GM23338 (cell line): Measurements from ENCODE around the gene CERS1. TPM values are rescaled to one million over a fixed set of nuclear protein-coding genes. Genes with fewer than 3 reads are reported as not detected.

Source experiments
- ATAC-seq: fragments of 200-7000 bp; cut with Tn5 transposase; 3 replicates; pipeline ENCODE4 v1.9.1; 2020
- DNase-seq: peaks from one replicate; pipeline ENCODE4 v3.0.0-alpha.2; 2015; ENCODE audit warnings: low spot score
- H2AFZ ChIP-seq: fragments of 200-600 bp; sonication (generic); 2 replicates; pipeline ENCODE4 v1.8.0; 2016; ENCODE audit warnings: antibody characterized with exemption, mild to moderate bottlenecking, moderate library complexity
- H3F3A ChIP-seq: fragments of 200-600 bp; sonication (generic); replicated peaks from 2 replicates; pipeline ENCODE4 v1.8.0; 2017; ENCODE audit warnings: antibody characterized with exemption, mixed run types, low read depth
- H3K27ac ChIP-seq: fragments of 200-600 bp; sonication (generic); 2 replicates; pipeline ENCODE4 v1.6.1; 2016; ENCODE audit warnings: low read depth
- H3K27me3 ChIP-seq: fragments of 200-600 bp; sonication (generic); 2 replicates; pipeline ENCODE4 v1.8.0; 2016; ENCODE audit warnings: mild to moderate bottlenecking, mixed run types, moderate library complexity; ENCODE audit not compliant: insufficient read depth
- H3K36me3 ChIP-seq: fragments of 200-600 bp; sonication (generic); 2 replicates; pipeline ENCODE4 v1.8.0; 2016; ENCODE audit warnings: mild to moderate bottlenecking; ENCODE audit not compliant: insufficient read depth
- H3K4me1 ChIP-seq: fragments of 200-600 bp; sonication (generic); 2 replicates; pipeline ENCODE4 v1.8.0; 2016; ENCODE audit warnings: mild to moderate bottlenecking, moderate library complexity; ENCODE audit not compliant: insufficient read depth
- H3K4me2 ChIP-seq: fragments of 200-600 bp; sonication (generic); 2 replicates; pipeline ENCODE4 v1.7.1; 2017; ENCODE audit warnings: mixed run types
- H3K4me3 ChIP-seq: fragments of 200-600 bp; sonication (generic); 2 replicates; pipeline ENCODE4 v1.6.1; 2016; ENCODE audit warnings: mixed run types
- H3K79me2 ChIP-seq: fragments of 200-600 bp; sonication (generic); replicated peaks from 2 replicates; pipeline ENCODE4 v1.8.0; 2017; ENCODE audit warnings: mild to moderate bottlenecking; ENCODE audit not compliant: insufficient read depth
- H3K9me2 ChIP-seq: fragments of 200-600 bp; sonication (generic); 2 replicates; pipeline ENCODE4 v1.8.0; 2017; ENCODE audit not compliant: insufficient read depth
- H4K20me1 ChIP-seq: fragments of 200-600 bp; sonication (generic); replicated peaks from 2 replicates; pipeline ENCODE4 v1.8.0; 2017; ENCODE audit warnings: mild to moderate bottlenecking; ENCODE audit not compliant: insufficient read depth
- H3K27ac Mint-ChIP-seq: 2 replicates; pipeline ENCODE4 v1.8.0; 2020; ENCODE audit warnings: inconsistent platforms, mild to moderate bottlenecking, moderate library complexity, mixed read lengths
- H3K27me3 Mint-ChIP-seq: 3 replicates; pipeline ENCODE4 v1.8.0; 2022; ENCODE audit warnings: low read depth, mild to moderate bottlenecking, moderate library complexity, mixed read lengths, inconsistent platforms; ENCODE audit not compliant: insufficient read depth, poor library complexity
- H3K36me3 Mint-ChIP-seq: 3 replicates; pipeline ENCODE4 v1.8.0; 2021; ENCODE audit warnings: low read depth, mild to moderate bottlenecking, inconsistent platforms, moderate library complexity, mixed read lengths
- H3K4me1 Mint-ChIP-seq: 3 replicates; pipeline ENCODE4 v1.8.0; 2020; ENCODE audit warnings: mild to moderate bottlenecking, inconsistent platforms, mixed read lengths
- H3K4me3 Mint-ChIP-seq: 3 replicates; pipeline ENCODE4 v1.8.0; 2021; ENCODE audit warnings: moderate library complexity, mild to moderate bottlenecking, inconsistent platforms, mixed read lengths
- H3K9me3 Mint-ChIP-seq: 3 replicates; pipeline ENCODE4 v1.8.0; 2020; ENCODE audit warnings: moderate library complexity, mild to moderate bottlenecking, inconsistent platforms, mixed read lengths
- CREB1 ChIP-seq: fragments of 250-450 bp; sonication (Bioruptor Pico); IDR thresholded peaks from 2 replicates; pipeline ENCODE4 v1.5.0; 2020; ENCODE audit warnings: low read depth, mild to moderate bottlenecking, moderate library complexity
- CTCF ChIP-seq, 2 experiments: fragments of 200-600 bp in 1 of 2; sonication (generic) in 1 of 2; conservative IDR thresholded peaks; 2 replicates each; pipeline versions ENCODE4 v1.5.1 to v1.6.1; 2016 to 2017; ENCODE audit warnings: antibody characterized with exemption in 2 of 2, low read depth in 2 of 2, mild to moderate bottlenecking in 2 of 2, moderate library complexity in 1 of 2
- EZH2 ChIP-seq: fragments of 200-600 bp; sonication (generic); IDR thresholded peaks from one replicate; pipeline ENCODE4 v1.8.0; 2017; ENCODE audit warnings: antibody characterized with exemption, mild to moderate bottlenecking, low read depth; ENCODE audit not compliant: unreplicated experiment
- EZH2phosphoT487 ChIP-seq: fragments of 200-600 bp; sonication (generic); IDR thresholded peaks from one replicate; pipeline ENCODE4 v1.8.1; 2018; ENCODE audit warnings: antibody characterized with exemption; ENCODE audit not compliant: unreplicated experiment
- JUNB ChIP-seq: IDR thresholded peaks from one replicate; pipeline ENCODE4 v1.6.1; 2016; ENCODE audit warnings: antibody characterized with exemption; ENCODE audit not compliant: unreplicated experiment
- NANOG ChIP-seq: IDR thresholded peaks from 2 replicates; pipeline ENCODE4 v1.6.1; 2016; ENCODE audit warnings: antibody characterized with exemption, borderline replicate concordance
- POLR2AphosphoS5 ChIP-seq: IDR thresholded peaks from 2 replicates; pipeline ENCODE4 v1.6.1; 2016; ENCODE audit warnings: antibody characterized with exemption, low read depth
- STAT1 ChIP-seq: IDR thresholded peaks from one replicate; pipeline ENCODE4 v1.6.1; 2016; ENCODE audit warnings: antibody characterized with exemption; ENCODE audit not compliant: unreplicated experiment
- ZNF114 ChIP-seq: fragments of 250-450 bp; sonication (Bioruptor Pico); IDR thresholded peaks from 2 replicates; pipeline ENCODE4 v1.5.0; 2020; ENCODE audit warnings: mild to moderate bottlenecking, moderate library complexity
- ZNF331 ChIP-seq: fragments of 250-450 bp; sonication (Bioruptor Pico); IDR thresholded peaks from 2 replicates; pipeline ENCODE4 v1.5.0; 2020; ENCODE audit warnings: low read depth, mild to moderate bottlenecking, moderate library complexity
- polyA plus RNA-seq: library from polyadenylated mRNA; unstranded; fragments of >200 nt; fragmentation: Nextera tagmentation; extraction: Ambion mirVana; gene quantifications from 2 replicates; pipeline ENCODE4 v1.2.1, GENCODE V29; 2016
- total RNA-seq: library from RNA; depleted of rRNA; stranded (reverse); fragments of >200 nt; shearing (Covaris generic); gene quantifications from 2 replicates; pipeline ENCODE4 v1.2.3, GENCODE V29; 2014
- TF ChIP-seq, protein P1 (sequence below): IDR thresholded peaks from 2 replicates; pipeline ENCODE4 v1.6.1; 2016; ENCODE audit warnings: antibody characterized with exemption
- TF ChIP-seq, protein P2 (sequence below): IDR thresholded peaks from one replicate; pipeline ENCODE4 v1.6.1; 2018; ENCODE audit warnings: antibody characterized with exemption; ENCODE audit not compliant: unreplicated experiment
- TF ChIP-seq, protein P3 (sequence below): fragments of 250-450 bp; sonication (Bioruptor Pico); IDR thresholded peaks from 2 replicates; pipeline ENCODE4 v1.5.0; 2020; ENCODE audit warnings: mild to moderate bottlenecking, moderate library complexity

CERS1 gene
- total and polyA plus RNA-seq, 2 experiments from 2014 or later: 11.1 to 12.2 TPM

GRCh38 chr19:18942692-18943091 lies 46.7 kb upstream of the CERS1 start:
- Mint-ChIP-seq H3K4me3 (peak overlapping the region; percentile 62; the same call in 2 of the 3 replicates), H3K27ac (no peak overlapping the region)

More at GRCh38 chr19:18942692-18943091, 46.7 kb upstream of the CERS1 start:
- Histone ChIP-seq H3K4me3 (no peak overlapping the region), H4K20me1 (no peaks in the 10 kb centered on the region), H3K79me2 (0 out of 2 replicates have a peak, but pooled peaks cover 3% of the 10 kb centered on the region), H3K27ac (no peak overlapping the region), H3K4me2 (no peak overlapping the region), H3F3A (peaks cover 7% of the 10 kb centered on the region; the same call in 1 of the 2 replicates), H3K9me2 (no peaks in the 10 kb centered on the region), H3K27me3 (peaks cover 5% of the 10 kb centered on the region; the same call in 1 of the 2 replicates), H3K4me1 (peaks cover 9% of the 10 kb centered on the region), H3K36me3 (no peaks in the 10 kb centered on the region), H2AFZ (no peak overlapping the region)
- Mint-ChIP-seq H3K9me3 (no peaks in the 10 kb centered on the region), H3K4me1 (peaks cover 21% of the 10 kb centered on the region), H3K27me3 (peaks cover 21% of the 10 kb centered on the region), H3K36me3 (peaks cover 29% of the 10 kb centered on the region)
- DNase-seq (no peak), ATAC-seq (no peak)
- no peak for TF ChIP-seq STAT1
- TF ChIP-seq, protein P1, sequence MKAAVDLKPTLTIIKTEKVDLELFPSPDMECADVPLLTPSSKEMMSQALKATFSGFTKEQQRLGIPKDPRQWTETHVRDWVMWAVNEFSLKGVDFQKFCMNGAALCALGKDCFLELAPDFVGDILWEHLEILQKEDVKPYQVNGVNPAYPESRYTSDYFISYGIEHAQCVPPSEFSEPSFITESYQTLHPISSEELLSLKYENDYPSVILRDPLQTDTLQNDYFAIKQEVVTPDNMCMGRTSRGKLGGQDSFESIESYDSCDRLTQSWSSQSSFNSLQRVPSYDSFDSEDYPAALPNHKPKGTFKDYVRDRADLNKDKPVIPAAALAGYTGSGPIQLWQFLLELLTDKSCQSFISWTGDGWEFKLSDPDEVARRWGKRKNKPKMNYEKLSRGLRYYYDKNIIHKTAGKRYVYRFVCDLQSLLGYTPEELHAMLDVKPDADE: no peak
- TF ChIP-seq ZNF331: no peak
- TF ChIP-seq CREB1 (CRISPR knock-in tag): no peak
- no peak for TF ChIP-seq ZNF114 (CRISPR knock-in tag)
- TF ChIP-seq POLR2AphosphoS5: no peak
- TF ChIP-seq EZH2: no peak
- no peak for TF ChIP-seq EZH2phosphoT487
- TF ChIP-seq, protein P2, sequence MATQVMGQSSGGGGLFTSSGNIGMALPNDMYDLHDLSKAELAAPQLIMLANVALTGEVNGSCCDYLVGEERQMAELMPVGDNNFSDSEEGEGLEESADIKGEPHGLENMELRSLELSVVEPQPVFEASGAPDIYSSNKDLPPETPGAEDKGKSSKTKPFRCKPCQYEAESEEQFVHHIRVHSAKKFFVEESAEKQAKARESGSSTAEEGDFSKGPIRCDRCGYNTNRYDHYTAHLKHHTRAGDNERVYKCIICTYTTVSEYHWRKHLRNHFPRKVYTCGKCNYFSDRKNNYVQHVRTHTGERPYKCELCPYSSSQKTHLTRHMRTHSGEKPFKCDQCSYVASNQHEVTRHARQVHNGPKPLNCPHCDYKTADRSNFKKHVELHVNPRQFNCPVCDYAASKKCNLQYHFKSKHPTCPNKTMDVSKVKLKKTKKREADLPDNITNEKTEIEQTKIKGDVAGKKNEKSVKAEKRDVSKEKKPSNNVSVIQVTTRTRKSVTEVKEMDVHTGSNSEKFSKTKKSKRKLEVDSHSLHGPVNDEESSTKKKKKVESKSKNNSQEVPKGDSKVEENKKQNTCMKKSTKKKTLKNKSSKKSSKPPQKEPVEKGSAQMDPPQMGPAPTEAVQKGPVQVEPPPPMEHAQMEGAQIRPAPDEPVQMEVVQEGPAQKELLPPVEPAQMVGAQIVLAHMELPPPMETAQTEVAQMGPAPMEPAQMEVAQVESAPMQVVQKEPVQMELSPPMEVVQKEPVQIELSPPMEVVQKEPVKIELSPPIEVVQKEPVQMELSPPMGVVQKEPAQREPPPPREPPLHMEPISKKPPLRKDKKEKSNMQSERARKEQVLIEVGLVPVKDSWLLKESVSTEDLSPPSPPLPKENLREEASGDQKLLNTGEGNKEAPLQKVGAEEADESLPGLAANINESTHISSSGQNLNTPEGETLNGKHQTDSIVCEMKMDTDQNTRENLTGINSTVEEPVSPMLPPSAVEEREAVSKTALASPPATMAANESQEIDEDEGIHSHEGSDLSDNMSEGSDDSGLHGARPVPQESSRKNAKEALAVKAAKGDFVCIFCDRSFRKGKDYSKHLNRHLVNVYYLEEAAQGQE: no peak
- TF ChIP-seq NANOG: no peak
- no peak for TF ChIP-seq CTCF (conservative IDR thresholded peaks at IDR 0.05; ENCODE audit: low read depth in 2 of 2)
- TF ChIP-seq JUNB: no peak
- TF ChIP-seq, protein P3, sequence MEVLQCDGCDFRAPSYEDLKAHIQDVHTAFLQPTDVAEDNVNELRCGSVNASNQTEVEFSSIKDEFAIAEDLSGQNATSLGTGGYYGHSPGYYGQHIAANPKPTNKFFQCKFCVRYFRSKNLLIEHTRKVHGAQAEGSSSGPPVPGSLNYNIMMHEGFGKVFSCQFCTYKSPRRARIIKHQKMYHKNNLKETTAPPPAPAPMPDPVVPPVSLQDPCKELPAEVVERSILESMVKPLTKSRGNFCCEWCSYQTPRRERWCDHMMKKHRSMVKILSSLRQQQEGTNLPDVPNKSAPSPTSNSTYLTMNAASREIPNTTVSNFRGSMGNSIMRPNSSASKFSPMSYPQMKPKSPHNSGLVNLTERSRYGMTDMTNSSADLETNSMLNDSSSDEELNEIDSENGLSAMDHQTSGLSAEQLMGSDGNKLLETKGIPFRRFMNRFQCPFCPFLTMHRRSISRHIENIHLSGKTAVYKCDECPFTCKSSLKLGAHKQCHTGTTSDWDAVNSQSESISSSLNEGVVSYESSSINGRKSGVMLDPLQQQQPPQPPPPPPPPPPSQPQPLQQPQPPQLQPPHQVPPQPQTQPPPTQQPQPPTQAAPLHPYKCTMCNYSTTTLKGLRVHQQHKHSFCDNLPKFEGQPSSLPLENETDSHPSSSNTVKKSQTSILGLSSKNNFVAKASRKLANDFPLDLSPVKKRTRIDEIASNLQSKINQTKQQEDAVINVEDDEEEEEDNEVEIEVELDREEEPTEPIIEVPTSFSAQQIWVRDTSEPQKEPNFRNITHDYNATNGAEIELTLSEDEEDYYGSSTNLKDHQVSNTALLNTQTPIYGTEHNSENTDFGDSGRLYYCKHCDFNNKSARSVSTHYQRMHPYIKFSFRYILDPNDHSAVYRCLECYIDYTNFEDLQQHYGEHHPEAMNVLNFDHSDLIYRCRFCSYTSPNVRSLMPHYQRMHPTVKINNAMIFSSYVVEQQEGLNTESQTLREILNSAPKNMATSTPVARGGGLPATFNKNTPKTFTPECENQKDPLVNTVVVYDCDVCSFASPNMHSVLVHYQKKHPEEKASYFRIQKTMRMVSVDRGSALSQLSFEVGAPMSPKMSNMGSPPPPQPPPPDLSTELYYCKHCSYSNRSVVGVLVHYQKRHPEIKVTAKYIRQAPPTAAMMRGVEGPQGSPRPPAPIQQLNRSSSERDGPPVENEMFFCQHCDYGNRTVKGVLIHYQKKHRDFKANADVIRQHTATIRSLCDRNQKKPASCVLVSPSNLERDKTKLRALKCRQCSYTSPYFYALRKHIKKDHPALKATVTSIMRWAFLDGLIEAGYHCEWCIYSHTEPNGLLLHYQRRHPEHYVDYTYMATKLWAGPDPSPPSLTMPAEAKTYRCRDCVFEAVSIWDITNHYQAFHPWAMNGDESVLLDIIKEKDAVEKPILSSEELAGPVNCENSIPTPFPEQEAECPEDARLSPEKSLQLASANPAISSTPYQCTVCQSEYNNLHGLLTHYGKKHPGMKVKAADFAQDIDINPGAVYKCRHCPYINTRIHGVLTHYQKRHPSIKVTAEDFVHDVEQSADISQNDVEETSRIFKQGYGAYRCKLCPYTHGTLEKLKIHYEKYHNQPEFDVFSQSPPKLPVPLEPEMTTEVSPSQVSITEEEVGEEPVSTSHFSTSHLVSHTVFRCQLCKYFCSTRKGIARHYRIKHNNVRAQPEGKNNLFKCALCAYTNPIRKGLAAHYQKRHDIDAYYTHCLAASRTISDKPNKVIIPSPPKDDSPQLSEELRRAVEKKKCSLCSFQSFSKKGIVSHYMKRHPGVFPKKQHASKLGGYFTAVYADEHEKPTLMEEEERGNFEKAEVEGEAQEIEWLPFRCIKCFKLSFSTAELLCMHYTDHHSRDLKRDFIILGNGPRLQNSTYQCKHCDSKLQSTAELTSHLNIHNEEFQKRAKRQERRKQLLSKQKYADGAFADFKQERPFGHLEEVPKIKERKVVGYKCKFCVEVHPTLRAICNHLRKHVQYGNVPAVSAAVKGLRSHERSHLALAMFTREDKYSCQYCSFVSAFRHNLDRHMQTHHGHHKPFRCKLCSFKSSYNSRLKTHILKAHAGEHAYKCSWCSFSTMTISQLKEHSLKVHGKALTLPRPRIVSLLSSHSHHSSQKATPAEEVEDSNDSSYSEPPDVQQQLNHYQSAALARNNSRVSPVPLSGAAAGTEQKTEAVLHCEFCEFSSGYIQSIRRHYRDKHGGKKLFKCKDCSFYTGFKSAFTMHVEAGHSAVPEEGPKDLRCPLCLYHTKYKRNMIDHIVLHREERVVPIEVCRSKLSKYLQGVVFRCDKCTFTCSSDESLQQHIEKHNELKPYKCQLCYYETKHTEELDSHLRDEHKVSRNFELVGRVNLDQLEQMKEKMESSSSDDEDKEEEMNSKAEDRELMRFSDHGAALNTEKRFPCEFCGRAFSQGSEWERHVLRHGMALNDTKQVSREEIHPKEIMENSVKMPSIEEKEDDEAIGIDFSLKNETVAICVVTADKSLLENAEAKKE: no peak
